Adipose tissue (tissue), 3 donors: Measurements from ENCODE around the gene LDLRAD2. TPM values are rescaled to one million over a fixed set of nuclear protein-coding genes. Genes with fewer than 3 reads are reported as not detected.
"Not testable (repeated sequence)": the region's sequence is repeated elsewhere in the genome, so short reads cannot be mapped to it uniquely, and the experiment has no call there.

Experiments
- H3K27ac ChIP-seq: one replicate; pipeline ENCODE4 v1.5.1; 2013; ENCODE audit warnings: low read depth, low read length
- WGBS, 3 donors: extraction: QIAGEN DNeasy Blood & Tissue Kit; methylation state at CpG; one replicate each; pipeline ENCODE4 v1.1.7; 2013; 5-methylcytosine and 5-hydroxymethylcytosine counted together
- polyA plus RNA-seq, 3 donors: library from polyadenylated mRNA; stranded (reverse); fragments of 200-250 nt; gene quantifications; one replicate each; pipeline ENCODE4 v1.2.3, GENCODE V29; 2013
- donor health status: healthy with polysubstance abuse.
- donor health status: Bipolar disorder and iron deficiency.
- donor health status: healthy.

Gene LDLRAD2
- polyA plus RNA-seq, 3 donors, result 0.63 to 6.7 (median 2.9) TPM

GRCh38 chr1:21820597-21821232 lies 8.7 kb downstream of the LDLRAD2 start:
- WGBS, 3 donors, result 95 to 96% (median 95%) methylated on average over 9 of the region's 9 CpGs
- H3K27ac ChIP-seq, result no peak overlapping the region

- 87 to 91% (median 90%) methylated on average over 11 of the region's 11 CpGs for WGBS, 3 donors
- H3K27ac ChIP-seq, result no peak overlapping the region
Measured at GRCh38 chr1:21821385-21822019, 9.4 kb downstream of the LDLRAD2 start.

GRCh38 chr1:21822349-21822748 lies 10.3 kb downstream of the LDLRAD2 start:
- 47 to 70% (median 48%) methylated on average over 8 to 9 of the region's 9 CpGs for WGBS, 3 donors

GRCh38 chr1:21823206-21823979 lies 11.3 kb downstream of the LDLRAD2 start:
- H3K27ac ChIP-seq, result no peak overlapping the region

More at GRCh38 chr1:21822349-21822748, 10.3 kb downstream of the LDLRAD2 start:
- no peak overlapping the region for H3K27ac ChIP-seq

GRCh38 chr1:21823980-21824702 lies 12.1 kb downstream of the LDLRAD2 start:
- H3K27ac ChIP-seq, result no peak overlapping the region
- 80 to 91% (median 80%) methylated on average over 21 to 22 of the region's 22 CpGs for WGBS, 3 donors

More at GRCh38 chr1:21823206-21823979, 11.3 kb downstream of the LDLRAD2 start:
- 75 to 87% (median 79%) methylated on average over 41 to 44 of the region's 44 CpGs for WGBS, 3 donors

- no peak overlapping the region for H3K27ac ChIP-seq
- WGBS, 3 donors, result 85 to 97% (median 86%) methylated on average over 2 of the region's 2 CpGs
Measured at GRCh38 chr1:21824926-21825325, 12.9 kb downstream of the LDLRAD2 start.

- WGBS, 3 donors, result 91 to 95% (median 92%) methylated on average over 7 of the region's 7 CpGs
- H3K27ac ChIP-seq, result no peak overlapping the region
Measured at GRCh38 chr1:21825393-21825792, 13.3 kb downstream of the LDLRAD2 start.

GRCh38 chr1:21826694-21827093 lies 14.6 kb downstream of the LDLRAD2 start:
- not testable (repeated sequence) for H3K27ac ChIP-seq
- WGBS, 3 donors, result 94 to 95% (median 94%) methylated on average over 10 of the region's 10 CpGs

GRCh38 chr1:21827141-21827679 lies 15.1 kb downstream of the LDLRAD2 start:
- 90 to 97% (median 91%) methylated on average over 5 of the region's 5 CpGs for WGBS, 3 donors
- no peak overlapping the region for H3K27ac ChIP-seq

GRCh38 chr1:21828075-21828474 lies 16.0 kb downstream of the LDLRAD2 start:
- no peak overlapping the region for H3K27ac ChIP-seq
- 87 to 95% (median 92%) methylated on average over 12 to 13 of the region's 13 CpGs for WGBS, 3 donors

- 91 to 93% (median 91%) methylated on average over 27 to 28 of the region's 28 CpGs for WGBS, 3 donors
- H3K27ac ChIP-seq, result no peak overlapping the region
Measured at GRCh38 chr1:21828506-21829210, 16.6 kb downstream of the LDLRAD2 start.

GRCh38 chr1:21829294-21829693 lies 17.2 kb downstream of the LDLRAD2 start:
- WGBS, 3 donors, result 91 to 96% (median 95%) methylated on average over 17 of the region's 17 CpGs
- H3K27ac ChIP-seq, result no peak overlapping the region

GRCh38 chr1:21830792-21831453 lies 18.9 kb downstream of the LDLRAD2 start:
- H3K27ac ChIP-seq, result no peak overlapping the region
- 94 to 97% (median 95%) methylated on average over 23 of the region's 23 CpGs for WGBS, 3 donors

- WGBS, 3 donors, result 81 to 99% (median 82%) methylated on average over 11 to 14 of the region's 14 CpGs
- no peak overlapping the region for H3K27ac ChIP-seq
Measured at GRCh38 chr1:21831454-21831970, 19.4 kb downstream of the LDLRAD2 start.

GRCh38 chr1:21833392-21833976 lies 21.4 kb downstream of the LDLRAD2 start:
- H3K27ac ChIP-seq, result no peak overlapping the region
- WGBS, 3 donors, result 86 to 88% (median 88%) methylated on average over 11 of the region's 11 CpGs

GRCh38 chr1:21834094-21834493 lies 22.0 kb downstream of the LDLRAD2 start:
- WGBS, 3 donors, result 88 to 100% (median 95%) methylated on average over 1 of the region's 1 CpG
- H3K27ac ChIP-seq, result no peak overlapping the region

- 91 to 96% (median 95%) methylated on average over 16 of the region's 16 CpGs for WGBS, 3 donors
- no peak overlapping the region for H3K27ac ChIP-seq
Measured at GRCh38 chr1:21834666-21835065, 22.6 kb downstream of the LDLRAD2 start.
